Kidney glomerular epithelial cell (primary cell): ENCODE measurements around the gene VSIG4.
"Not testable (repeated sequence)": the region's sequence is repeated elsewhere in the genome, so short reads cannot be mapped to it uniquely, and the experiment has no call there.

Experiments used
- DNase-seq: peaks from one replicate; lab custom pipeline; 2025; lab: John Stamatoyannopoulos, UW

The VSIG4 gene

DNA sequence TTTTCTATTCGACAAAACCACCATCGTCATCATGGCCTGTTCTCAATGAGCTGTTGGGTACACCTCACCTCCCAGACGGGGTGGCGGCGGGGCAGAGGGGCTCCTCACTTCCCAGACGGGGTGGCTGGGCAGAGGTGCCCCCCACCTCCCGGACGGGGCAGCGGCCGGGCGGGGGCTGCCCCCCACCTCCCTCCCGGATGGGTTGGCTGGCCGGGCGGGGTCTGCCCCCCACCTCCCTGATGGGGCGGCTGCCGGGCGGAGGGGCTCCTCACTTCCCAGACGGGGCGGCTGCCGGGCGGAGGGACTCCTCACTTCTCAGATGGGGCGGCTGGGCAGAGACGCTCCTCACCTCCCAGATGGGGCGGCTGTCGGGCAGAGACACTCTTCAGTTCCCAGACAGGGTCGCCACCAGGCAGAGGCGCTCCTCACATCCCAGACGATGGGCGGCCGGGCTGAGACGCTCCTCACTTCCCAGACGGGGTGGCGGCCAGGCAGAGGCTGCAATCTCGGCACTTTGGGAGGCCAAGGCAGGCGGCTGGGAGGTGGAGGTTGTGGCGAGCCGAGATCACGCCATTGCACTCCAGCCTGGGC, 64.6 kb downstream of the VSIG4 start:
- not testable (repeated sequence) for DNase-seq
